Kidney (tissue), 22 donors: ENCODE data around the gene GLI1. TPM values are rescaled to one million over a fixed set of nuclear protein-coding genes. Genes with fewer than 3 reads are reported as not detected.
"Not testable (repeated sequence)": the region's sequence is repeated elsewhere in the genome, so short reads cannot be mapped to it uniquely, and the experiment has no call there.

Experiments
- DNase-seq, 5 donors: peaks; one replicate each; pipeline ENCODE4 v3.0.0-alpha.2; 2013 to 2020
- FAIRE-seq: peaks from 2 replicates; lab custom pipeline; 2012; peaks lifted over from hg19 to GRCh38; lab: Jason Lieb, UNC
- H3K27ac ChIP-seq, 2 donors: one replicate each; pipeline ENCODE4 v1.7.0; 2013; ENCODE audit warnings: low read depth in 2 of 2, low read length in 2 of 2, inconsistent platforms in 1 of 2
- H3K27me3 ChIP-seq: one replicate; pipeline ENCODE4 v1.7.1; 2013; ENCODE audit warnings: low read length, inconsistent platforms; ENCODE audit not compliant: control insufficient read depth, insufficient read depth
- H3K36me3 ChIP-seq, 3 donors: one replicate each; pipeline versions ENCODE4 v1.7.0 to v1.7.1; 2013; ENCODE audit warnings: low read length in 3 of 3, control low read depth in 1 of 3, inconsistent platforms in 1 of 3; ENCODE audit not compliant: insufficient read depth in 3 of 3, control insufficient read depth in 2 of 3
- H3K4me1 ChIP-seq, 3 donors: one replicate each; pipeline versions ENCODE4 v1.7.0 to v1.7.1; 2013; ENCODE audit warnings: low read length in 3 of 3, inconsistent platforms in 1 of 3, low read depth in 1 of 3; ENCODE audit not compliant: control insufficient read depth in 2 of 3, insufficient read depth in 2 of 3
- H3K4me3 ChIP-seq, 3 donors: one replicate each; pipeline versions ENCODE4 v1.7.0 to v1.8.1; 2013; ENCODE audit warnings: low read length in 3 of 3, control low read depth in 1 of 3, inconsistent platforms in 1 of 3
- H3K9ac ChIP-seq, 3 donors: one replicate each; pipeline versions ENCODE4 v1.7.0 to v1.7.1; 2013; ENCODE audit warnings: low read length in 3 of 3, control low read depth in 1 of 3, inconsistent platforms in 1 of 3
- H3K9me3 ChIP-seq, 3 donors: one replicate each; pipeline versions ENCODE4 v1.7.0 to v1.7.1; 2013; ENCODE audit warnings: low read length in 3 of 3, control low read depth in 1 of 3, inconsistent platforms in 1 of 3; ENCODE audit not compliant: control insufficient read depth in 2 of 3, insufficient read depth in 1 of 3
- intact Hi-C: fragments of 100-400 bp; cut with DNase I; formaldehyde crosslinking; loops from one replicate; pipeline ENCODE4 v1.11.1; 2022
- long read RNA-seq, 10 donors: library from polyadenylated mRNA in 1 of 10; unstranded in 1 of 10; transcript quantifications; one replicate each; pipeline ENCODE4 v2.0.0 and lab custom pipeline, GENCODE V29; 2021 to 2026
- polyA plus RNA-seq: library from polyadenylated mRNA; stranded (reverse); fragments of 350-450 nt; fragmentation: Illumina TruSeq; extraction: RNeasy Lipid Tissue Mini Kit (QIAGEN cat#74804); gene quantifications from one replicate; pipeline ENCODE4 v1.2.3, GENCODE V29; 2014; ENCODE audit warnings: low read depth, low replicate concordance; ENCODE audit not compliant: insufficient read depth
- total RNA-seq: library from RNA; stranded (reverse); fragmentation: NEBNext Ultra II Directional; extraction: Animal tissue kit (Norgen Biotek cat#: 25700); gene quantifications from one replicate; pipeline ENCODE4 v1.2.1, GENCODE V29; 2021
- TF ChIP-seq, protein P1 (sequence below): IDR thresholded peaks from 3 replicates; pipeline ENCODE4 v1.5.1; 2012; ENCODE audit warnings: mild to moderate bottlenecking, moderate library complexity, borderline replicate concordance; ENCODE audit not compliant: insufficient read depth; ENCODE audit errors: extremely low read depth
- donor health status: control.
- donor health status: control.
- donor health status: control.
- donor health status: control.
- donor health status: control.
- donor health status: DM: yes; HTN: yes; CAD: no.
- donor health status: Normal renal cell carcinoma (clear cell type).

The GLI1 gene
- total RNA-seq: 2.8 TPM
- 1.4 TPM for polyA plus RNA-seq
- long read RNA-seq, donor 1, partial matches to known transcripts: 6 of 7 reads
- long read RNA-seq, donor 1, other reads (novel, unspliced or antisense): 0 of 7 reads
- long read RNA-seq, donor 2: 0 reads
- long read RNA-seq, donor 3: 0 reads
- long read RNA-seq, donor 4, partial matches to known transcripts: 0 of 1 reads
- long read RNA-seq, donor 4, other reads (novel, unspliced or antisense): 0 of 1 reads
- long read RNA-seq, donor 5: 0 reads
- long read RNA-seq, donor 6, partial matches to known transcripts: 7 of 7 reads
- long read RNA-seq, donor 6, other reads (novel, unspliced or antisense): 0 of 7 reads
- long read RNA-seq, donor 7: 0 reads
- long read RNA-seq, donor 8, partial matches to known transcripts: 13 of 13 reads
- long read RNA-seq, donor 8, other reads (novel, unspliced or antisense): 0 of 13 reads
- long read RNA-seq, donor 9: 0 reads
- long read RNA-seq, donor 10: 0 reads

DNA sequence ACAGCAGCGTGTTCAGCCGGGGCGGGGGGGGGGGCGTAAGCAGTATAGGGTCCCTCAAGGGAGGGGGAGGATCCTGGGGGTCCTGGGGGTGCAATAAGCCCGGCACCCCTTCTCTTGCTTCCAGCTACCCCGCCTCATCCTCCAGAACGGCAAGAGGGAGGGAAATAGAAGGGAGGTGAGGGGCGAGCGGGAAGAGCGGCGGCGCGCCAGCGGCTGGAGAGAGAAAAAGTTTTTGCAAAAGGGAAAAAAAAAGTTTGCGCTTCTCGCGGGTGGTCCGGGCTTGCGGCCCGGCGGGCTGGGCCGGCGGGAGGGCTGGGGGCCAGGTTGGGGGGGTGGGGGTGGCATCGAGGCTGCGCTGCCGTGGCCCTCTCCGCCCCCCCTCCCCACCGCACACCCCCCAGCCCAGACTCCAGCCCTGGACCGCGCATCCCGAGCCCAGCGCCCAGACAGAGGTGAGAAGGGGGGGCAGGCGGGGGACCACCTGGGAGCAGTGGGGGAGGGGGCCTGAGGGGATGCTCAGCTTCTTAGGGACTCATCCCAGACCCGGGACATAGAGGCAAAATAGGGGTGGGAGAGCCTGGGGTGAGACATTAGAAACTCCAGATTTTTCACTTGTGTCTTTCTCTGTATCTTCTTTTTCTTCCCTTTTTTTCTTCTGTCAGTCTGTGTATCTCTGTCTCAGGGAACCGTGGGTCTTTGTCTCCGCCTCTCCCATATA, at the start of gene GLI1:
Gene GLI1, plus strand, starts transcription at position 36 of the 718 bp plus-strand sequence. CDS start 3,907 bp downstream, outside the sequence.
- H3K4me3 ChIP-seq: peak within 1 kb of the TSS; percentile 85 to 93 (median 87)
- peak within 1 kb of the TSS; percentile 79 to 84 for H3K27ac ChIP-seq
- DNase-seq (peak in 4 of 5 donors; percentile 35 to 86 (median 78)), FAIRE-seq (no peak)
- H3K36me3 ChIP-seq: no peaks in the 10 kb centered on the region
- TF ChIP-seq, protein P1, sequence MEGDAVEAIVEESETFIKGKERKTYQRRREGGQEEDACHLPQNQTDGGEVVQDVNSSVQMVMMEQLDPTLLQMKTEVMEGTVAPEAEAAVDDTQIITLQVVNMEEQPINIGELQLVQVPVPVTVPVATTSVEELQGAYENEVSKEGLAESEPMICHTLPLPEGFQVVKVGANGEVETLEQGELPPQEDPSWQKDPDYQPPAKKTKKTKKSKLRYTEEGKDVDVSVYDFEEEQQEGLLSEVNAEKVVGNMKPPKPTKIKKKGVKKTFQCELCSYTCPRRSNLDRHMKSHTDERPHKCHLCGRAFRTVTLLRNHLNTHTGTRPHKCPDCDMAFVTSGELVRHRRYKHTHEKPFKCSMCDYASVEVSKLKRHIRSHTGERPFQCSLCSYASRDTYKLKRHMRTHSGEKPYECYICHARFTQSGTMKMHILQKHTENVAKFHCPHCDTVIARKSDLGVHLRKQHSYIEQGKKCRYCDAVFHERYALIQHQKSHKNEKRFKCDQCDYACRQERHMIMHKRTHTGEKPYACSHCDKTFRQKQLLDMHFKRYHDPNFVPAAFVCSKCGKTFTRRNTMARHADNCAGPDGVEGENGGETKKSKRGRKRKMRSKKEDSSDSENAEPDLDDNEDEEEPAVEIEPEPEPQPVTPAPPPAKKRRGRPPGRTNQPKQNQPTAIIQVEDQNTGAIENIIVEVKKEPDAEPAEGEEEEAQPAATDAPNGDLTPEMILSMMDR: no peak
- H3K9me3 ChIP-seq: no peaks in the 10 kb centered on the region
- intact Hi-C loops: loop anchor here (10.0 kb wide), 1 partner anchor 195 kb away; no protein-coding TSS in a partner anchor
- H3K27me3 ChIP-seq: no peaks in the 10 kb centered on the region
- peak within 1 kb of the TSS; percentile 45 to 75 (median 69) for H3K9ac ChIP-seq
- peaks cover 0 to 13% (median 6%) of the 10 kb centered on the region in 3 donors for H3K4me1 ChIP-seq

DNA sequence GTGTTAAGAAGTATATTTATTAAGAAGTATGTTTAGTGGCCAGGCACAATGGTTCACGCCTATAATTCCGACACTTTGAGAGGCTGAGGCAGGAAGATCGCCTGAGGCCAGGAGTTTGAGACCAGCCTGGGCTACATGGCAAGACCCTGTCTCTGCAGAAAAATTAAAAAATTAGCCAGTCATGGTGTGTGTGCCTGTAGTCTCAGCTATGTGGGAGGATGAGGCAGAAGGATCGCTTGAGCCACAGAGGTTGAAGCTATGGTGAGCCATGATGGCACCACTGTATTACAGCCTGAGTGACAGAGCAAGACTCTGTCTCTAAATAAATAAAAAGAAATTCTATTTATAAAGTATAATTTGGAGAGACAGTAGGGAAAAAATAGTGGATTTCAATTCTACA, 49.1 kb upstream of the GLI1 start:
- Histone ChIP-seq H3K9me3 (no peaks in the 10 kb centered on the region), H3K27me3 (no peaks in the 10 kb centered on the region), H3K4me1 (no peaks in the 10 kb centered on the region), H3K9ac (no peak overlapping the region), H3K4me3 (no peak overlapping the region), H3K27ac (no peak overlapping the region), H3K36me3 (no peaks in the 10 kb centered on the region)
- DNase-seq (no peak), FAIRE-seq (no peak)
- TF ChIP-seq, protein P1: no peak
- intact Hi-C loops: no loop called here

DNA sequence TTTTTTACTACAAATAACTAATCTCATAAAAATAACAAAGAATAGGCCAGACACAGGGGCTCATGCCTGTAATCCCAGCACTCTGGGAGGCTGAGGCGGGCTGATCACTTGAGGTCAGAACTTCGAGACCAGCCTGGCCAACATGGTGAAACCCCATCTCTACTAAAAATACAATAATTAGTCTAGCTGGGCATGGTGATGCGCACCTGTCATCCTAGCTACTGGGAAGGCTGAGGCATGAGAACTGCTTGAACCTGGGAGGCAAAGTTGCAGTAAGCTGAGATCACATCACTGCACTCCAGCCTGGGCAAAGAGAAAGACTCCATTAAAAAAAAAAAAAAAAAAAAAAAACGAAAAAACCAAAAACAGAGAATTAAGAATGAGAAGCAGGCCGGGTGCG, 45.4 kb upstream of the GLI1 start:
- H3K27ac ChIP-seq: not testable (repeated sequence)

DNA sequence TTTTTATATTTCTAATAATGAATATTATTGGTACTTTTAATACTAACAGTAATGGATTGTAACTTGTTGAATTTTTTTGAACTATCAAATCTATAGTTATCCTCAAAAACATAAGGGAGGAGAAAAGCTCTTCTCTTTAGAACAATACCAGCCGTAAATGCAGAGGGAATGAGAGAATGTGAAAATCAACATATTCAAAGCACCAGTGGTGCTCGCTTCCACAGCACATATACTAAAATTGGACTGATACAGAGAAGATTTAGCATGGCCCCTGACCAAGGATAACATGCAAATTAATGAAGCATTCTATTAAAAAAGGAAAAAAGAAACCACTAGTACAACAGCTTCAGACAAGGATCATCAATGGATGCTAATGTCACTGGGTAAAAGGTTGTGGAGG, 44.5 kb upstream of the GLI1 start:
- no peaks in the 10 kb centered on the region for H3K9me3 ChIP-seq
- DNase-seq: no peak
- H3K9ac ChIP-seq: no peak overlapping the region
- H3K27me3 ChIP-seq: no peaks in the 10 kb centered on the region
- H3K4me3 ChIP-seq: no peak overlapping the region
- FAIRE-seq: no peak
- H3K27ac ChIP-seq: no peak overlapping the region
- TF ChIP-seq, protein P1: no peak
- peaks cover 0 to 2% (median 0%) of the 10 kb centered on the region in 3 donors for H3K4me1 ChIP-seq
- no peaks in the 10 kb centered on the region for H3K36me3 ChIP-seq
- intact Hi-C loops: no loop called here

More for the DNA sequence above, 45.4 kb upstream of the GLI1 start:
- DNase-seq, H3K9me3 ChIP-seq, intact Hi-C loops, H3K36me3 ChIP-seq, H3K27me3 ChIP-seq, H3K9ac ChIP-seq, H3K4me3 ChIP-seq, H3K4me1 ChIP-seq, FAIRE-seq: not testable (repeated sequence)
